Activated T-cell treated with anti-CD3 and anti-CD28 coated beads, Interleukin-2, amount 50 U/mL, for 1 hour (primary cell): Measurements from ENCODE around the gene RND2.
"Not testable (repeated sequence)": the region's sequence is repeated elsewhere in the genome, so short reads cannot be mapped to it uniquely, and the experiment has no call there.

Experiments used
- DNase-seq: peaks from one replicate; pipeline ENCODE4 v3.0.0-alpha.2; 2020

RND2 gene

DNA sequence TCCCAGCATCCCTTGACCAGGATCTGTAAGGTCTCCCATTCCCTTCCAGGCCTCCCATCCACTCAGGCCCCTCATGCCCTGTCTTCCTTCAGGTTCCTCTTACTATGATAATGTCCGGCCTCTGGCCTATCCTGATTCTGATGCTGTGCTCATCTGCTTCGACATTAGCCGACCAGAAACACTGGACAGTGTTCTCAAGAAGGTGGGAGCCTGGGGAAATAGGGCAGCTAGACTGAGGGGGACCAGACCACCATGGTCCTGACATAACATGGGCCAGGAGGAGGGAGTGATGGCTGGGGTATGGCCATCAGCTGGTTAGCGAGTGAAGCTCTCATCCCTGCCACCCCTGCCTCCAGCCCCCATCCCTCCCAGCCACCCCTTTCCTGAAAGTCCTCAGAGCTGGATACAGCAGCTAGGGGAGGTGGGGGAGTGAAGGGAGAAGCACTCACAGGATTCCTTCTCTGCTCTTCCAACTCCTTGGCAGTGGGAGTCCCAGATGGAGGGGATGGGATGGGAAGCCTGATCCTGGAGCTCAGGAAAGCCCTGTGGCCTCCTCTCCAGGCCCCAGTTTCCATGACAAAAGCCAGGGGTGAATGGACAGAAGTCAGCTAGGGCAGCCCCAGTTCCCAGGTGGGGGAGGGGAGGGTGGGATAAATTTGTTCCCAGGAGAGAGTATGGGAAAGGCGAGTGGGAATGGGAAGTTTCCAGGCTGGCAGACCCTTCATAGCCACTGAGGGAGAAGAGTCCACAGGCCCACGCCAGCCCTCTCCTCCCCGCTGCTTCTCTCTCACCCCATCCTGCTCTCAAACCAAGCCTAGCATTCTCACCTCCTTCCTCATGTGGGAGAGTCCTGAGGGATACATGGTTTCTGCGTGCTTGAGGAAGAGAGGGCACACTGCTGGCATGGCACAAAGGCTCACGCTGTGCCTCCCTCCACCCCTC is 2.3 kb downstream of the RND2 start:
- no peak for DNase-seq

DNA sequence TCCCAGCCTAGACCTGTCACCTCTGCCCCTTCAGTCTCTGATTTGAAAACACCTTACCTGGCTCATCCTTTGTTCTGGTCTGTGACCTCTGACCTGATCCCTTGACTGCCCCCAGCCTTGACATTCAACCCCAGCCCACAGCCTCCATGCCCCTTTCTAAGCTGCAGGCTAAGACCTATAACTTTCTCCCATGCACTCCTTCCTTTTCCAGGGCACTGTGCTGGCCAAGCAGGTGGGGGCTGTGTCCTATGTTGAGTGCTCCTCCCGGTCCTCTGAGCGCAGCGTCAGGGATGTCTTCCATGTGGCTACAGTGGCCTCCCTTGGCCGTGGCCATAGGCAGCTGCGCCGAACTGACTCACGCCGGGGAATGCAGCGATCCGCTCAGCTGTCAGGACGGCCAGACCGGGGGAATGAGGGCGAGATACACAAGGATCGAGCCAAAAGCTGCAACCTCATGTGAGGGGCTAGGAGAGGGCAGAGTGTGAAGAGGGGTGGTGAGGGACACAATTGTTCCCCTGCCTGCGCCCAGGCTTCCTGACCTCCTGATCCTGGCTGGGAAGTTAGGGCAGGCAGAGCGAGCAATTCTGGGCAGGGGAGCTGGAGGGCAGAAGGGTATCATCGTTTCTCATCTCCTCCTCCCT is 3.3 kb downstream of the RND2 start:
- DNase-seq = no peak

DNA sequence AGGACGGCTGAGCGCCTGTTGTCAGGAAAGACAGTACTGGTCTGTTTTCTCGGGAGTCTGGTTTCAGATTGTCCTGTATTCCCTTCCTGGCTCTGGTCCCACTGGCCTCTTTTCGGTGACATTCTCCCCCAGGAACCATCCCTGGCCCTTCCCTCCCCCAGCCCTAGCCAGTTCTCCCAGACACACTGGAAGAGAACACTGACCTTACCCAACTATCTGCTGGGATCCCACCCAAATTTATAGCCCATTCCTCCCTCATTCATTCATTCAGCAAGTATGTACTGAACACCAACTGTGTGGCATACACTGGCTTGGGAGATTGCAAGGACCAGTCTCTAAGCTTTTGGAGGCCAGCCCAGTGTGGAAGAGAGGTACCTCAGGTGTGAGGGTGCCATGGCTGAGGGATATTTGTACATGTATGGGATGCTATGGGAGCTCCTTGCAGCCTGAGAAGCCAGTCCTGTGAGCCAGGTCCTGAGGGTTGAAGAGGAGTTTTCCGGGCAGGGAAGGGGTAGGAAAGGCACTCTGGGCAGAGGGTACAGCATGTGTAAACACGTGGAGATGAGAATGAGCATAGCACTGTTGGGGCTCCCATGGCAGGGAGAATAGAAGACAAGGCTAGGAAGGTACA is 5.2 kb downstream of the RND2 start:
- no peak for DNase-seq

DNA sequence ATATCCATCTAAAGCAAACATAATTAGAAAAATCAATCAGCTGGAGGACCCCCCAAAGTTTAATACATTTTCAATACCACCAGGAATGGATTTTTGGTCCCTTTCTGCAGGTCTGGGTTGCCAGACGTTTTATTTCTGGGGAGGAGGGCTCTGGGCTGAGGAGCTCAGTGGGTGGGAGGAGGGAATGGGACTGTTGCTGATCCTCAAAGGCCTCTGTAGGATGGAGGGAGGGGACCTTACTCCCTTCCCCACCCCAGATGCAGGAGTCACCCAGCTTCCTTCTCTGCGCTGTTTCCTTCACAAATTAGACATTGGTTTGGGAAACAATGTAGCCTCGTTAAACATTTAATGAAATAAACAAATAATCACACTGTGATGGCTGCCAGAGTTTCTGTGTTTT is 6.6 kb downstream of the RND2 start:
- DNase-seq = no peak

DNA sequence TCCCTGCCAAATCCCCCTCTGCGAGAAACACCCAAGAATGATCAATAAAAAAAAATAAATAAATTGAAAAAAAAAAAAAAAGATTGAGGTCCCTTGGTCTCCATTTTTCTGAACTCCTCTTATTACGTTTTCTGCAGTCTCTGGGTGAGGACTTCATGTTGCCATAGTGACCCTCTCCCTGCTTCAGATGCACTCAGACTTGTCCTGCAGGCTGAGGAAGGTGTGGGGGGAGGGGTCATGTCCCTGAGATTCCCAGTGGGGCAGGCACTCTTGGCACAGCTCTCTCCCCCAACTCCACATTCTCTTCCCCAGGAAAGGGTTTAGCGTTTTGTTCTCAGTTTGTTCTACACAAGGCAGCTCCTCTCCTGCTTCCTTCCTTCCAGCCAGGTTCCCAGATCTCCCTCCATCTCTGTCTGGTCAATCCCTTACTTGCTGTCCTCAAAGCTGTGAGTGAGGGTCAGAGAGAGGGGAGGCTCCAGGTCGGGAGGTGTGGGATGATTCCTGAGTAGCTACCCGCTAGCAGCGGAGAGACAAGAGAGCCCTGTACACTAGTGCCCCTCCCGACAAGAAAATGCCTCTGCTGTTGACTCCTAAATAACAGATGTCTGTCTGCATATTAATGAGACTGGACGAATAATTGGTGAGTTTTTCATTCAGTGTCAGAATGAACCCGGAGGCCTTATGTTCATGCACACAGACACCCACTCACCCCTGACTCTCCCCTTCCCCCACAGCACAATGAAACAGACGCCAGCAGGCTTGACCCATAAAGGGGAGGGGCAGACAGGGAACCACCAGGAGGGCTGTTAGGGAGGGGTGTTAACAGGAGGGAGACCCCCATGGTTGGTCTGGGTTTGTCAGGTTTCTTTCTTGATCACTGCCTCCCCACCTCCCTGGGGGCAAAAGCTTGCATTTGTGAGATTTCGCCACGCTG is 9.2 kb downstream of the RND2 start:
- no peak for DNase-seq

DNA sequence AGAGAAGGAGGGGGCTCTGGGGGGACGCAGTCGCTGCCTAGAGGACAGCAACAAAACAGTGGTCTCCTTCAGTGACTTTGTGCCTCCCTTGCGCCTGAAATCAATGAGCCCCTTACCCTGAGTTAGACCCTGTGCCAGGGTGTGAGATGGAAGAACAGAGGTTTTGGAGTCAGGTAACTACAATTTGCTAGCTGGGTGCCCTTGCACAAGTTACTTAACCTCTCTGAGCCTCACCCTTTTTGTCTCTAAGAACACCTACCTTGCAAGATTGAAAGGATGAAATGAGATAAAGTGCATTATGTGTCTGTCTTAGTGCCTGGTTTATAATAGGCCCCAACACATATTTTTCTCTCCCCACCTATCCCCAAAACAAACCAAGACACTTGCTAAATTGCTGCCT is 9.9 kb downstream of the RND2 start:
- no peak for DNase-seq

DNA sequence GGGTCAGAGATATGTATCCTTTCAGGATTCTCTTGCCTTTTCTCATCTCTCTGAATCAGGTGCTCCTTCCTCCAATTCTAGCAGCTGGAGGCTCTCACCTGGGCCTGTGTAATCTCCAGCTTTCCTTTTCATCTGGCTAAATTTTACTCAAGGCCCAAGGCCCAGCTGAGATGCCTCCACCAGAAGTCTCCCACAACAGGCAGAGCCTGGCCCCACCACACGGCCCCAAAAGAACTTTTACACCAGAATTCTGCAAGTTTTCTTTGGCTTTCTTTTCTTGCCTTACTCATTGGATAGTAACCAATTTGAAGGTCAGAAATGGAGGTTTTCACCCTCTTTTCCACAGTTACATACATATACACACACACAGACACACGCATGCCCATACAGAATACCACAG is 14.6 kb downstream of the RND2 start:
- no peak for DNase-seq

DNA sequence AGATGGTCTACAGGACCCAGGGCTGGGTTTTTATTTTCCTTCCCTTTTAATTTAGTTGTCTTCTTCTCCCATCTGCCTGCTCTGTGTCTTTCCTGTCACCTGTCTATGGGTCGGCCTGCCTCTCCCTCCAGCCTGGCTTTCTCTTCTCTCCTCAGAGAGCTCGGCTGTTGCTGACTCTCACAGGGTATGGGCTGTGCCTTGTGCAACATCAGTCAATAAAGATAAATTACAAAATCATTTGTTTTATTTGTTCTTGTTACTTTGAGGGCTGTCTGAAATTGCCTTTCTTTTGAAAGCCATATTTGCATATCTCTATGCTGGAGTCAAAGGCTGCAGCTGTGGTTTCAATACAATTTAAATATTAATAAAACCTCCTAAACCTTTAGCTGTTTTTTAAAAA is 15.6 kb downstream of the RND2 start:
- DNase-seq = no peak

DNA sequence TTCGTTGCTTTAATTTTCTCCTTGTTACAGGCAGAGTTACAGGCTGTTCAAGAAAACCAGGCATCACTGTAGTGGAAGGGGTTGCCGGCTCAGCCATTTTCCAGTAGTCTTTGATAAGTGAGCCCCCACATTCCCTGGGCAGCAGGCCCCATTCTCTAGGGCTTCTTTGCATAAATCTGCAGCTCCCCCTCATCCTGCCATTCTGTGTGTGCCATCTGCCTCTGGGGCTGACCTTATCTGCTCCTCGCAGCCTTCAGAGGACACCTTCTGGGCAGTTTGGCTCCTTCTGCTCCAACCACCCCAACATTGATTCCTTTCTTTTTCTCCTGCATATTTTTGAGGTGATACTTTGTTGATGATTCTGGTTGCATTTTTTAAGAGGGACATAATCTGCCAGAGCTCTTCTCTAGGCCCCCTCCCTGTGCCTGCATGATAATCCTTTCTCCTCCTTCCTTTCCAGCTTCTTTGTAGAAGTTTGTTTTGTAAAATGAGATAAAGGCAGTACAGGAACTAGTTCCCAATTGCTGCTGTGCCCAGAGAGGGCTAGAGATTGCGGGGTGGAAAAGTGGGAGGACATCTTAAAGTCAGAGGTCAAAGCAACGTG is 17.1 kb downstream of the RND2 start:
- no peak for DNase-seq

DNA sequence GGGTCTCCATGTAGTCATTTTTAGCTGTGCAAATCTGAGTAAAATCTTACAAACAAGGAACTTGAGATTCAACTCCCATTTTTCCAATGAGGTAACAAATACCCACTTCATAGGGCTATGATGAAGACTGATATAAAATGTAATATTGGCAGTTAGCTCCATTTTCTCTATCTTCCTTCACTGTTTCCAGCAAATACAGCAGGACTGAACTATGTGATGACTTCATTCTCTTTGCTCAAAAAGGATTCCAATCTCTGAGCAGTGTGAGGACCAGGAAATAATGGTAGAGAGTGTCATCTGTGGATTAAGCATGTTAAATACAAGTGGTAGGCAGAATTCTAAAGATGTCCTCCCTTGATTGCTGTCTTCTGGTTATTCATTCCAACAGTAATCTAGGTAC is 18.3 kb downstream of the RND2 start:
- DNase-seq = no peak

DNA sequence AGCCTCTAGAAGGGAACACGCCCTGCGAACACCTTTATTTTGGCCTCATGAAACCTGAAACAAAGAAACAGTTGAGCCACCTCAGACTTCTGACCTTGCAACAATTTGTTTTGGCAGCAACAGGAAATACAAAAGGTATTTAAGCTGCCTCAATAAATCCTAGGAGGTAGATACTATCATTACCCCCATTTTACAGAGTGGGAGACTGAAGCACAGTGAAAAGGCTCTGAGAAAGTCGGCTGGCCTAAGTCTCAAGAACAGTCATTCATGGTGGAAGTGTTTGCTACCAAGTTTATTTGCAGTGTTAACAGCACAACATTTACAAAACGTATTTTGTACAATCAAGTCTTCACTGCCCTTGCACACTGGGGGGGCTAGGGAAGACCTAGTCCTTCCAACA is 19.0 kb downstream of the RND2 start:
- DNase-seq = no peak

DNA sequence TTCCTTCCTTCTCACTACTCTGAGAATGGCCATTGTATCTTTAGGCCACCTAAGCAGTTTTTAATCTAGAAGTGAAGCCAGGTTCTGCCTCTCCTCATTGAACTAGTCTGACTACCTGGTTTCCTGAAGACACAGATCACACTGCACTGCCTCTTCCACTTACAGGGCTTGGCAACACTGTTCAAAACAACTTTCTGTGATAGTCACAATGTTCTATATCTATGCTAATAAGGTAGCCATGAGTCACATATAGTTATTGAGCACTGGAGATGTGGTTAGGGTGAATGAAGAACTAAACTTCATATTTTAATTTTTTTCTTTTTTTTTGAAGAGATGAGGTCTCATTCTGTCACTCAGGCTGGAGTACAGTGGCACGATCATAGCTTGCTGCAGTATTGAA is 26.9 kb downstream of the RND2 start:
- DNase-seq = no peak

DNA sequence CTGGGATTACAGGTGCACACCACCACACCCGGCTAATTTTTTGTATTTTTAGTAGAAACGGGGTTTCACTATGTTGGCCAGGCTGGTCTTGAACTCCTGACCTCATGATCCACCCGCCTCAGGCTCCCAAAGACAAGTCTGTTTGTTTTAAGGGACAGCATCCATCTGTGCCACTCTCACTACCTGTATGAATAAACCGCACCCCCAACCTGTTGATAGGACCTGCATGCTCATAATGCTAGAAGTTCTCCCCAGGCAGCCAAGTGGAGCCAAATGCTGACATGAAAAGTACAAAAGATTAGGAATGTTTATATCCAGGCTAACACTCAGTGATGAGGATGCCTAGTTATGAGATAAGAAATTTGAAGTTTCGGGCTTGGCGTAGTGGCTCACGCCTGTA is 28.0 kb downstream of the RND2 start:
- DNase-seq = not testable (repeated sequence)

DNA sequence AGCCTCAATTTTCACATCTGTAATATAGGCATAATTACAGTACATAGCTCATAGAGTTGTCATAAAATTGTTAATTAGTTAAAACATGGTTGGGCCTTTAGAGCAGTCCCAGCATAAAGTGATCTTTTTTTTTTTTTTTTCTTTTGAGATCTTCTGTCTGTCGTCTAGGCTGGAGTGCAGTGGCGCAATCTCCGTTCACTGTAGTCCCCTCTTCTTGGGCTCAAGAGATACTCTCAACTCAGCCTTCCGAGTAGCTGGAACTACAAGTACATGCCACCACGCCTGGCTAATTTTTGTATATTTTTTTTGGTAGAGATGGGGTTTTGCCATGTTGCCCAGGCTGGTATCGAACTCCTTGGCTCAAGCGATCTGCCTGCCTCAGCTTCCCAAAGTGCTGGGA is 31.0 kb downstream of the RND2 start:
- DNase-seq = no peak

DNA sequence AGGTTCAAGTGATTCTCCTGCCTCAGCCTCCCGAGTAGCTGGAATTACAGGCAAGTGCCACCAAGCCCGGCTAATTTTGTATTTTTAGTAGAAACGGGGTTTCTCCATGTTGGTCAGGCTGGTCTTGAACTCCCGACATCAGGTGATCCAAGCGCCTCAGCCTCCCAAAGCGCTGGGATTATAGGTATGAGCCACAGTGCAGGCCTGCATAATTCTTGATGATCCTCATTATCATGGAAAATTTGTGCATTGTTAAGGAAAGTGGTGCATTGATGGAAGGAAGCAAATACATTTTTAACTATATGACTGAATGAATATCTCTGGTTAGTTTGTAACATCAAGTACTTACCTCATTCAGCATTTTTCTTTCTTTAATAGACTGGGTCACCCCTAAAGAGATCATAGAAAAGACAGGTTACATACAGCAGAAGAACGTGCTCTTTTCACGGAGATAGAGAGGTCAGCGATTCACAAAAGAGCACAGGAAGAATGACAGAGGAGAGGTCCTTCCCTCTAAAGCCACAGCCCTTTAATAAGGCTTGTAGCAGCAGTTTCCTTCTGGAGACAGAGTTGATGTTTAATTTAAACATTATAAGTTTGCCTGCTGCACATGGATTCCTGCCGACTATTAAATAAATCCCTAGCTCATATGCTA is 38.1 kb downstream of the RND2 start:
- DNase-seq = no peak

DNA sequence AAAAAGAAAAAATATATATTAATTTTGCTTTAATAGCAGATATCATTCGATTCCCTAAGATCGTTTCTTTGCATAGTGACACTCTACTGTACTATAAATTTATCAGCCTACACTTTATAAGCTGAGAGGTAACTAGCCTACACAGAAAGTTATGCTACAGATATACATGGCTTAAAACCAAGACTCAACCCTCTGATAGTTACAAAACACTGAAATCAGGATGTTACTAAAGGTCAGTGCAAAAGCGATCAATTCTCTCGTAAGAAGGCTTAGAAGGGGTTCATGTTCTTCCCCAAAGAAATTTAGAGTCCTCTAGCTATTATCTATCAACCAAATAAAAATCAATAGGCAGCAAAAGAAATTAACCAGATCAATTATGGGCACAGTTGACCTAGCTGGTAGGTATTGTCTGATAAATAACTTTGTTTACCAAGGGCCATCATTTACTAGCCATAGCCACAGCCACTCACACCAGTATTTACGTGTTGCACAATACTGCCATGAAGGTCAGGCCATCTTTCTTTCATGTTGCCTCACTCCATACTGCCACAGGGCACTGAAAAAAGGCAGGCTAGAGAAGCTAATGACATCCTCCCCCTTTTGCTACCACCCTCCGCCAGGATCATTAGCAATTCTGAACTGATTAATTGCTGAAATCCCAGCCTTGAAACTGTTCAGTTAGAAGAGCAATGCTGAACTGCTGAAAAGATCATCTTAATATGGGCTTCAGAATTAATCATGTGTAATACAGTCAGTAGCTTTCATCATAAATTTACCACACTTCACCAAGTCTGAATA is 43.7 kb downstream of the RND2 start:
- DNase-seq = no peak

DNA sequence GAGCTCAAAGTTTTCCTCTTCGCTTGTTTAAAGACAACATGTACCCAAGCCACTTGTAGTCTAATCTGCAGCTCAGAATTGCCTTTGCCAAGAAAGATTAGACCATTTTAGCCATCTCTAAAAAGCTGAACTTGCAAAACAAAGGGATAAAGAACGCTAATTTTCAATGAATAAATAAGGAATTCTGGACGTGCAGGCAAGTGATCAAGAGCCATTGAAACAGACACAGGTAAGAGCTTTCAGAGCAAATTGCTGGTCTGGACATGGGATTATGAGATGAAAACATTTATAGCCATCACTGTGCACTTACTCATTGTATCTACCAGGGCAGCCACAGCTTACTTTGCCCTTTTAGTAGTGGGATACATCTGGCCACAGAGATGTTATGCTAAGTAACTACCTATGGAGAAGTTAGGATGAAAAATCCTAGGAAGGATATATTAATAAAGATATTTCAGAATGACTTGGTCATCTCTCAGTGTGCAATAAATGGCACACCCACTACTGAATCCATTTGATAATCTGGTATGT is 44.4 kb downstream of the RND2 start:
- no peak for DNase-seq

DNA sequence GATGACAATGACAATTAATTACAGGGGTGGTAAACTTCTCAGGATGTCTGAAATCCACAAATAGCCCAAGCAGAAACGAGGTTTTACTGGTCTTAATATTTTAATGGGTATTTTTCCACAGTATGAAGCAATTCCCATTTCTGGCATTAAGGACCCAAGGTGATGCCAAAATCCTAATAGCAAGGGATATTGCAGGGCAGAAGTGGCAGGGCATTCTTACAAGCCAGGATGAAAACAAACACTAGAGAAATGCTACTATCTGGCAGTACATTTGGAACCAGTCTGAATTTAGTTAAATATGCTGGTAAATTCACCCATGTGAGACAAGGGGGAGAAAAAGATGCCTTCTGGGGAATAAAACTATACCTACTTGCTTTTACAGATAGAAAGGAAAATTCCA is 45.2 kb downstream of the RND2 start:
- DNase-seq = no peak

DNA sequence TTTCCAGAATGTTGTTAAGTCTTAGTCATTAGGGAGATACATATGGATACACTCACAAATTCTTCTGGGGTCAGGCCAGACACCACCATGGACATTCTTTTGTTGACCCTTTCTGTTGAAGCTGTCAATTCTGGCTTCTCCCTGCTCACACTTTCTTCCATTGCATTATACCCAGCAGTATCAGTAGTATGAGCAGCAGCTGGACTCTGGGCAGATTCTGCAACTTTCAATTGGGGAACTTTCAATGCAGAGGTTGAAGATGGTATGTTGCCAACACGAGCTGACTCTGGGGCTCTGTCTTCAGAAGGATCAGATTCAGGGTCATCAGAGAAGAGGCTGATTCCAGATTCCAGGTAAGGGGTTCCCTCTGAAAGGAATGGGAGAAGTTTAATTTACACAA is 45.8 kb downstream of the RND2 start:
- no peak for DNase-seq

DNA sequence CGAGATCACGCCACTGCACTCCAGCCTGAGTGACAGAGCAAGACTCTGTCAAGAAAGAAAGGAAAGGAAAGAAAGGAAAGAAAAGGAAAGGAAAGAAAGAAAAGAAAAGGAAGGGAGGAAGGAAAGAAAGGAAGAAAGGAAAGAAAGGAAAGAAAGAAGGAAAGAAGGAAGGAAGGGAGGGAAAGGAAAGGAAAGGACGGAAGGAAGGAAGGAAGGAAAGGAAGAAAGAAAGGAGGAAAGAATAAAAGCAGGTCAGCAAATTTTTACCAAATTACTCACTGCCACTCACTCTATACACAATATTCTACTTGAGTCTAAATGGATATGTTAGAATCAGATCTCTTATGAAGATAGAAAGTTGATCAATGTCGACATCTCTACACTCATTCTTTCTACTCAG is 49.8 kb downstream of the RND2 start:
- no peak for DNase-seq
